IPS-NIHi7 (cell line): ENCODE data around the gene KCTD15.

ENCODE experiments used
- DNase-seq: peaks from one replicate; pipeline ENCODE4 v3.0.0; 2012; ENCODE audit warnings: mixed read lengths; ENCODE audit errors: extremely low spot score

The KCTD15 gene

DNA sequence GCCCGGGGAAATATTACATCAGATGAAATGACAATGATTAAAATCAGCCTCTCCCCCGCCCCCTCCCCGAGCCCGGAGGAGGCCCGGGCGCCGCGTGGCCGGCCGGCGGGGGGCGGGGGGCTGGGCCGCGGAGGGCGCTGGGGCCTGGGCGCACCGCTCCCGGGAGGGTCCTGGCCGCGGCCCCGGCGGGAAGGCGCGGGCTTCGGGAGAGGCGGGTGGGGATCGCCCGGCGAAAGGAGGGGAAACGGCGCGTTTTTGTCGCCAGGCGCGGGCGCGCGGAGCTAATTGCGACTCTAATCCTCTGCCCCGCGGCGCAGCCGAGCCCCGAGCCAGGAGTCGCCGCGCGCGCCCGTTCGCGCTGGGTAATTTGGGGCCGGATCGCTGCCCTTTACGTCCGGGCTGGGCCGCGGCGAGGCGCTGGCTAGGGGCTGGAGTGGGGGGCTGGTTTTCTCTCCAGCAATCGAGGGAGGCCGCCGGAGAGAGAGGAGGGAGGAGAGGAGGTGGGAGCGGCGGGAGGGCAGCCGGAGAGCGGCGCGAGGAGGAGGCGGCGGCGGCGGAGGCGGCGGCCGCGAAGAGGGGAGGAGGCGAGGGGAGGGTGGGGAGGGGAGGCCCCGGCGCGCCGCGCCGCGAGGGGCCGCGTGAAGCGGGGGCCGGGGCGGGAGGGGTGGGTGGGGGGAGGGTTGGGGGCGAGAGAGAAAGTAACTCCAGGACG, at the start of gene KCTD15:
KCTD15 (plus strand) TSS at position 707 of the 712 bp plus-strand sequence. CDS start 3,585 bp downstream, outside the sequence.
- DNase-seq = no peak

- no peak for DNase-seq
These were observed 49.4 kb upstream of the KCTD15 start for GRCh38 chr19:33747273-33747672.

GRCh38 chr19:33748231-33748630, 48.4 kb upstream of the KCTD15 start:
- no peak for DNase-seq

DNA sequence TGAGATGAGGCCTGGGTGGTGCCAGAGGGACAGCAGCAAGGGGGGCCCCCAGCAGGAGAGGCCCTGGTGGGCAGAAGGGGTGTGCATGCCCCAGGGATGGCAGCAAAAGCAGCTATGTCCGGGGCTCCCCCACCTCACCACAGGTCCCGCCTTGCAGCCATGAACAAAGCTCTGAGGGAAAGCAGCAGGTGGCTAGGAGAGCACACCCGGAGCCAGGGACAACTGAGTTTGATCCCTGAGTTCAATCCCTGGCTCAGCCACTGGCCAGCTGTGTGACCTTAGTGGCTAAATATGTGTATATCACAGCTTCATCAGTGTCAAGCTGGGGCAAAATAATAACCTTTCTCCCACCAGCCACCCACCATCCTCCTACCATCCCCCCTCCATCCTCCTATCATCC, 47.7 kb upstream of the KCTD15 start:
- no peak for DNase-seq

- no peak for DNase-seq
These were observed 47.0 kb upstream of the KCTD15 start for GRCh38 chr19:33749619-33750175.

- DNase-seq = no peak
These were observed 45.9 kb upstream of the KCTD15 start for GRCh38 chr19:33750587-33751435.

- DNase-seq = no peak
These were observed 45.3 kb upstream of the KCTD15 start for GRCh38 chr19:33751436-33751770.

DNA sequence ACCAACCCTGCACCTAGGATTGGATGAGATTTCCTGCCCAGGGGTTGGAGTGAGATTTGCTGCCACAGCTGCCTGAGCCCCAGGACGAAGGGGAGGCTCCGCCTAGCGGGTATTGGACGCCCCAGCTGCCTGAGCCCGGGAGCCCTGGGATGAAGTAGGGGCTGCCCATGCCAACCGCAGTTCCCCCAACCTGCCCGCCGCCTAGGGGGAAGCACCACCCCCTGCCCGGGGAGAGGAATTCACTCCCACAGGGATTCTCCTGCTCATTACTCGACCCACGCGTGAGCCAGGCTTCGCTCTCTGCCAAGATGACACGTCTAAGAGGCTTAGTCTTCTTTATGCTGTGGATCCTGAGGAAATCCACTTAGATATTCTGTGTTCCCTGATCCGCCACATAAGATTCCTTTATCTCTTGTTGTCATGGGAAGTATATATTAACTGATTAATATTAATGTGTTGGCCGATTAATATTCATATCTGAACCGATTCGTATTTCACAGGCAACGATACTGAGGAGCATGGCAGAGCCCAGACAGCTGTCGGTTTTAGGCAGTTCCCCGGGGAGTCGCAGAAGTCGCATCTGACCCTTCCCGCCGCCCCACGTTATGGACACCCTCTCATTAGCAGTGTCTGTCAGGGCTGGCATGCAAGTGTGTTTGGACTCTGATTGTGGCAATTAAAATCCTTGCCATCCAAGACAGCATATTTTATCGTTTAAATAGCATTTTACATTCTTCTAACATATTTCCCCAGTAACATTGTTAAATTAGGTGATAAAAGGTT, 44.5 kb upstream of the KCTD15 start:
- no peak for DNase-seq

GRCh38 chr19:33752945-33753344, 43.7 kb upstream of the KCTD15 start:
- no peak for DNase-seq

- no peak for DNase-seq
These were observed 42.3 kb upstream of the KCTD15 start for GRCh38 chr19:33754361-33754760.

DNA sequence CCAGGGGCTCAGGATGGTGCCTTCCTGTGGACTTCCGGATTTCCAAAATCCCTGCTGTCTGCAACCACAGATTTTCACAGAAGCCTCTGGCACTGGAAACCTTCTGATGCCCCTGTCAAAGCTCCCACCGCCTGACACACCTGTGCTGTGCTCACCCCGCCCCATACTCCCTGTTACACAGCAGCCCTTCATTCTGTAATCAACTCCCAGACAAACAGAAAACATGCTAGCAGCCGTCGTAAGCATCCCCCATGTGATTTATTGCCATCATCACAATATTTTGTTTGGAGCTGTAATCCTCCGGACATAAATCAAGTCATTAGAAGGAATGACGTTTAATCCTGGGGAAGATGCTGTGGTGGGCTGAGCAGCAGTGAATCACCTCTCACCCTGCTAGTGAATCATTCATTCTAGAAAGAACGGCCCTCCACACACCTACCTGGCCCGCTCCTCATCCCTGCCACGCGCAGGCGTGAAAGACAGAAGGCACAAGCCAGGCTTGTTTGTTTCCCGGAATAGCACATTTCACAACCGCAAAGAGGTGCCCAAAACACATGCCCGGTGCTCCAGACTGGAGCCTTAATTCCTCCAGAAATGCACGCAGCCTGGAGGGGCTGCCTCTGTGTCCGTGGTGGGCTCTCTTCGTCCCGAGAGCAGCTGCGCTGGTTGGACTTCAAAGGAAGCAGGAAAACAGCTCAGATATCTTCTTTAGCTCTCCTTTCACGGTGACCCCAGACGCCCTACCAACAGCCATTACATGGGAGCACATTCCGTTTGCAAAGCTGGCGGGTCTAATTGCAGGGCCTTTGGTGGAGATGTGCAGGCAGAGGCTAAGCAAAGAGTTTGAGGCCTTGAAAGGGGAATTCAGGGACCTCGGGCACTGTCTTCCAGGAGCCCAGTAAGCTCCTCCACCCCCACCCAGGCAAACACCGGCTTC, 41.3 kb upstream of the KCTD15 start:
- no peak for DNase-seq

DNA sequence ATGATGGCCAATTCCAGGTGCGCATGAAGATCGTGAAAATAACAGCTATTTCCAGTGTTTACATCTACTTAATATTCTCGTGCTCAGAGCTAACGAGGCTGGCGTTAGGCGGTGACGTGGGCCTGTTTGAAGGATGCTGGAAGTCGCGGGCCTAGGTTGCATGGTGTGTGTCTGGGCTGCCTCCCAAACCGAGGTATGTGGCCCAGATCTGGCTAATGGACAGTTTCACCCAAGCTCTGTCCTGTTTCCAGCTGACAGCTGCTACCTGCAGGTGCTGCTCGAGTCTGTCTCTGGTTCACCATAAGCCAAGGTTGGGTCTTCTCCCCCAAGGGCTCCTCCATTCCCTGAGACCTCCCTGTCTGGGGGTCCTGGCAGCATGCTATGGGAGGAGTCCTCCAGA, 40.5 kb upstream of the KCTD15 start:
- no peak for DNase-seq

- DNase-seq = no peak
These were observed 38.1 kb upstream of the KCTD15 start for GRCh38 chr19:33758541-33759013.

GRCh38 chr19:33759356-33759755, 37.3 kb upstream of the KCTD15 start:
- DNase-seq = no peak

DNA sequence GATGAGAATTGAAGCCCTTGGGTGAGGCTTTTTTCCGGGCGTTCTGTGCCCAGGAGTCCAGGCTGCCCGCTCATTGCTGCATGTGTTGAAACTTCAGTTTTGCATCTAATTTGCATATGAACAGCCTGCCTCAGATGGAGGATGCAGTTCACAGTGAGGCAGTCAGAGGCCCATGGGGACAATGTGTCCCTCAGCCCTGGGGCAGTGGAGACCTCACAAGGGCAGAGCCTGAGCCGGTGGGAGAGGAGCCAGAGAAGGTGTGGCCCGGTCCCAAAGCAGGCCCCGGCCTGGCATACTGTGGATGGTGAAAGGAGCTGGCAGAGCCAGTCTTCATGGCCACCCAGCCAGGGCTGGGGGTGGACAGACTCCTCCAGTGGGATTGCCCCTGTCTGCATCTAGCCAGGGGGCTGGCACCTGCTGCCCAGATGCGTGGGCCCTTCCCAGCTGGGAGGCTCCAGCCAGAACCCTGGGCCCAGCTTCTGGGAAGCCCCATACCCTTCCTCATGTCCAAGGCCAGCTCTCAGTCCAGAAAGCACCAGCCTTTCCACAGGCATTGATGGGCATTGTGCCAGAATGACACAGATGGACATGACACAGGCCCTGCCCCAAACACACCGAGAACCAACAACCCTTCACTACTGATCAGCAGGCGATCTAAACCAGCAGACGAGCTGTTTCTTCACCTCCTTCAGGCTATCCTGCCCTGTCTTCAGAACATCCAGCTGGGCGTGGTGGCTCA, 32.9 kb upstream of the KCTD15 start:
- DNase-seq = no peak

GRCh38 chr19:33766623-33767022, 30.0 kb upstream of the KCTD15 start:
- no peak for DNase-seq

GRCh38 chr19:33767898-33768413, 28.7 kb upstream of the KCTD15 start:
- DNase-seq = peak; percentile 91

DNA sequence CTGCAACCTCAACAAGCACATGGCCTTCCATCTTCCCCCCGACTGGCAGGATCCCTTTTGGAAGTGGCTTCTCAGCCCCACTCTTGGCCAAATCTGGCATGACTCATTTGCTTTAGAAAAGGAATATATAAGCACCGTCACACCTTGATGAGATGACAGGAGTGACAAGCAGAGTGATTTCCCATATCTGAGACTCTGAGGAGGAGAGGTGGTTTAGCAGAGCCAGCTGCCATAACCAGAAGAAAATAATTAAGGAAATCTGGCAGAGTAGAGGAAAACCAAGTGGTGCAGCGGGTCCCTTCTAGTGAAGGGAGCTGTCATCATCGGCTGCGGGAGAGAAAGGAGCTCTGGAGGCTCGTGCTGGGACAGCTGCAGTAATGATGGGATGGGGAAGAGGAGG, 27.5 kb upstream of the KCTD15 start:
- DNase-seq = no peak

DNA sequence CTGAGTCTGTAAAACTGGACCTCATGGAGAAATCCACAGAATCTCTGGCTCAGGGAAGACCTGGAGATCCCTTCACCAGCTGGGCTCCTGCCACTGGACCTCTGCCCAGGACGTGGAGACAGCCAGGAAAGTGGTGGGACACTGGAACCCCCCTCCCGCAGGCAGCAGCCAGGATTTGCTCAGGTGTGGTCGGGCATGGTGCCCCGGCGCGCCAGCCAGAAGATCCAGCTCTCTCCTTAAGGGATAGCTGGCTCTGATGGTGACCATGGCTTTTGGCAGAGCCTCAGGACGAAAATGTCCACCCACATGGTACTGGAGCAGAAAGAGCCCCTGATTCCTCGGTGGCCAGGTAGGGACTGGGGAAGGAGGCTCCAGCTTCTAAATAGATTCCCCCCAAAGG, 26.6 kb upstream of the KCTD15 start:
- no peak for DNase-seq
